NOMO-1 (cell line): Measurements from ENCODE around the gene IGF2BP2.

Experiments used
- DNase-seq, 2 experiments: peaks; one replicate each; lab custom pipeline; 2025; ENCODE audit not compliant: unreplicated experiment in 2 of 2; lab: John Stamatoyannopoulos, UW

The IGF2BP2 gene

GRCh38 chr3:185739264-185739701 is 85.6 kb downstream of the IGF2BP2 start:
- DNase-seq = no peak

GRCh38 chr3:185737740-185738680 is 86.8 kb downstream of the IGF2BP2 start:
- no peak for DNase-seq

DNA sequence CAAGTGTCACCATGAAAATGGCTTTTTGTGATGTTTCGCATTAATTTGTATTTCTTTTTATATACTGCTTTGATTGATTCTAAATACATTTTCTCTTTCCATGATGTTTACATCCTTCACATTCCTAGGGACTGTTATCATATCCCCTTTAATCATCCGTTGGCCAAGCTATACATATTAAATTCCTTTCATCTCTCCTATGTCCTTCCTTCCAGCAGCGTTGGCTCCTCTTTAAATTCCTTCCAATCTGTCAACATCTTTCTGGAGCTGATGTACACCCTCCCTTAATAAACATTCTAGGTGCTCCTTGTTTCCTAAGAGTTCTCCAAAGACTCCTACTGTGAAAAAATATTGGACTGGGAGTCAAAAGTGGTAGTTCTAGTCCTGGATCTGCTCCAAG is 87.8 kb downstream of the IGF2BP2 start:
- no peak for DNase-seq

GRCh38 chr3:185734725-185735096 is 90.1 kb downstream of the IGF2BP2 start:
- no peak for DNase-seq

- DNase-seq = peak; percentile 79 to 80
These were observed 90.7 kb downstream of the IGF2BP2 start for GRCh38 chr3:185733980-185734724.

- no peak for DNase-seq
These were observed 92.1 kb downstream of the IGF2BP2 start for GRCh38 chr3:185732782-185733181.

GRCh38 chr3:185730550-185730949 is 94.3 kb downstream of the IGF2BP2 start:
- DNase-seq = no peak

DNA sequence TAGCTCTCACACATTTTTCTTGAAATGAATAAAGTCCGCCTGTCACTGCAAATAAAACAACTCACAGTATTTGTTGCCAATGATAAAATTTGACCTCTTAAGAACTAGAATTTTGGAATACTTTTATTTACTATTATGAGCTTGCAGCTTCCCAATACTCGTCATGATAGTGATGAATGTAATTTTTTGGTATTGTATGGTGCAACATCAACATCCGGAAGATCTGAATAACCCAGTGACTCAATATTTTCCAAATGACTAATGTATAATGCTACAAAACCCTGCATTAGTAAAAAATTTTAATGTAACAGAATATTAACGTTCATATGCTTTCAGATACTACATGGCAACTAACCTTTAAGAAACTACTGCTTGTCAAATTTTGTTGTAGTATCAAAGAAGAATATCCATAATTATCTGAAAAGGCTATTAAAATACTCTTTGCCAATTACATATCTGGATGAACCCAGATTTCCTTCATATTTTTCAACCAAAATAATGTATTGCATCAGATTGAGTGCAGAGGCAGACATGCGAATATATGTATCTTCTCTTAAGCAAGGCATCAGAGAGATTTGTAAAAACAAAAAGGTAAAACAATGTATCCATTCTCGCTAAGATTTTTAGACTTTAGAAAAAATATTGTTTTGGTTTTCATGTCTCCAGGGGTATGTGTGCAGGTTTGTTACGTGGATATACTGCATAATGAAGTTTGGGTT is 95.3 kb downstream of the IGF2BP2 start:
- DNase-seq = peak; percentile 49 to 92

GRCh38 chr3:185728630-185729336 is 96.1 kb downstream of the IGF2BP2 start:
- DNase-seq = no peak

GRCh38 chr3:185727873-185728272 is 97.0 kb downstream of the IGF2BP2 start:
- no peak for DNase-seq

- no peak for DNase-seq
These were observed 98.4 kb downstream of the IGF2BP2 start for GRCh38 chr3:185726254-185726967.

DNA sequence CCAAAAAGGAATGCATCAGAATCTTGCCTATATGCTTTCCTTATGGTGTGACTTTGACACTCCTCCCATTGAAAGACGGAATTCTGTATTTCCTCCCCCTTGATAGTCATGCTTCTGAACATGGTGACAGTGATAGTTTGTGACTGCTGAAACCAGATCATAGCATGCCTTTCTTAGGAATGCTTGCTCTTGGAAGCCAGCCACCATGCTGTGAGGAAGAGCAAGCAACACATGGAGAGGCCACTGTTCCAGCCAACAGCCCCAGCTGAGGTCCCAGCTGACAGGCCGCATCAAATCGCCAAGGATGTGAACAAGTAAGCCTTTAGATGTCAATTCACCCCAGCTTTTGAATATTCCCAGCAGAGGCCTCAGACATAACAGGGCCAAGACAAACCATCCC is 100.1 kb downstream of the IGF2BP2 start:
- no peak for DNase-seq

DNA sequence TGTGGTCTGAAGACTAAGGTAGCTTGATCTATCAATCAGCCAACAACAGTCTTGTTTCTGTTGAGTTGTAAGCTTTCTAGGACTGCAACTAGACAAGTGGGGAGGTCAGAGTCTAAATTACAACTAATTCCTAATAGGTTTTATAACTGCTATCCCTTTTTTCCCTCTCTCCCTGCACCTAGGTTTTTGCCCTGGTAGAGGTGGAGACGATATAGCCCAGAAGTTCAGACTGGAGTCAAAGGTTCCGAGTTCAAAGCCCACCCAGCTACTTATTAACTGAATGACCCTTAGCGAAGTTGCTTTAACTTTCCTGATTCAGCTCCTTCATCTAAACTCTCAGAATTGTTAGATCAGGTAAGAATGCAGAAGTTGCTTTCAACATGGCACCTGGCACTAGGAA is 100.6 kb downstream of the IGF2BP2 start:
- DNase-seq = no peak

DNA sequence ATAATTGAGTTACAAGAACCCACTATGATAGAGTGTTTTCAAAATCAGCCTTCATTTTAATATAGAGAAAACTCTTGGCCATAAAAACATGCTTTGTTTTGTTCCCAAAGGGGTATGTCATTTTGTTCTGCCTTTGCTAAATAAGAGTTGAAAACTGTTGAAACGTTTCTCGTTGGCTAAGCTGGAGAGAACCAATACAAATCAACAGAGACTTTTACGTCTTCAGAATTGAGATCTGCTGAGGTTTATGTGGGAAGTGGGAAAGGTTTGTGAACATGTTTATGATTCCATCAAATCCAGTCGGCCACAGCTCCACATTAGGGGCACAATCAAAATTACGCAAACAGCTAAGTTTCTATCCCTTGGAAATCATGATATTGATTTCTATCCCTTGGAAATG is 102.0 kb downstream of the IGF2BP2 start:
- no peak for DNase-seq

DNA sequence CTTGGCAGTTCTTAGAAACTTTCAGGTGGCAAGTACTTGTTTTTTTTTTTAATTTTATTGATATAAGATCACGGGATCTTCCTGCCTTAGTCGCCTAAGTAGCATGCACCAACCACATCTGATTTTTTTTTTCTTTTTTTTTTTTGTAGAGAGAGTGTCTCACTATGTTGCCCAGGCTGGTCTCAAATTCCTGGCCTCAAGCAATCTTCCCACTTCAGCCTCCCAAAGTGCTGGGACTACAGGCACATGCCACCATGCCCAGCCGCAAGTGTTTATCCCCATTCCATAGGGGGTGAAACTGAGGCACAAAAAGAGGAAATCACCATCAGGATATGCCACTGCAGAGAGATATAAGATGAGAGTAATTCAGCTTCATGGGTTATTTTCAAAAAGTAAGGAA is 102.9 kb downstream of the IGF2BP2 start:
- no peak for DNase-seq

DNA sequence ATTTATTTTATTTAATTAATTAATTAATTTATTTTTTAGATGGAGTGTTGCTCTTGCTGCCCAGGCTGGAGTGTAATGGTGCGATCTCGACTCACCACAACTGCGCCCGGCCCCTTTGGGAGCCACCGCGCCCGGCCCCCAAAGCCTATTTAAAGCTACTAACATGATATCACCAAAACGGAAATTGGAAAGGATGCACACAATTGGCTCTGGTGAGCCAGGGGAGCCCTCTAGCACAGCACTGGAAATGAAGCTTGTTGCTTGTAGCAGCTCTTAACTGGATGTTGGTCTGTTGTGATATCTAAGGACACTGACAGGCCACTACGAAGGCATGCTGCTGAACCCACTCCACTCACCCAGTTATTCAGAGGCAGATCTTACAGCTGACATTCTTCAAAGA is 104.5 kb downstream of the IGF2BP2 start:
- no peak for DNase-seq

DNA sequence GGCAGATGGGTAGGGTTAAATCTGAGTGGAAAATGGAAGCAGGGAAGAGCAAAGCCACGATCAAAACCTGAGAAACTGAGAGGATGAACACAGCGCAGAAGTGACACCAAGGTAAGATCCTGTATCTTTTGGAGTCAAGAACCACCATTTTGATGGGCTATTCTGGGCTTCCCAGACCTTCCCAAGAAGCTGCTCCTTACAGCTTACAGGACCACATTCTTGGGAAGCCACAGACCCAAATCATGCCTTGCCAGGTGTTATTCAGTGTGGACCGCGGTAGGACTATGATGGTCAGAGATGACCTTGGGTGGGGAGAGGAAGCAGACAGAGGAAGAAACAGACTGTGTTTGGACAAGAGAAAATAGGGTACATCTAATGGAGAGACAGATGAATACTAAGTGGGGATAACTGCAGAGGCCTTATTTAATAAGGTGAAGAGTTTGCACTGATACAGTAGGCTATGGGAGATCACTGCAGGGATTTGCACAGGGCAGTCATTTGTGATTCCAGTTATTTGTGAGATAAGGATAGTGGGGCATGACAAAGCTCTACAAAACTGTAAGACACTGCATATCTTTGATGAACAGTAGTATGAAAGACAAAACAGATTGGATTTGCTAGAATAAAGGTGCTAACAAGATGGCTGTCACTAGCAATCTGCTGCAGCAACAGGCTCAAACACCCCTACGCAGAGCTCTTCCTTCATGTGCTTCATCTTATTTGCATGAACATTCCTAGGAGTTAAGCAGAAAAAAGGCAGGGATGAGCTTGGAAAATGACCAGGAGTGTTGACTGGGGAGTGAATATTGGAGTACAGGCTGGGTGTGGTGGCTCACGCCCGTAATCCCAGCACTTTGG is 105.9 kb downstream of the IGF2BP2 start:
- no peak for DNase-seq

DNA sequence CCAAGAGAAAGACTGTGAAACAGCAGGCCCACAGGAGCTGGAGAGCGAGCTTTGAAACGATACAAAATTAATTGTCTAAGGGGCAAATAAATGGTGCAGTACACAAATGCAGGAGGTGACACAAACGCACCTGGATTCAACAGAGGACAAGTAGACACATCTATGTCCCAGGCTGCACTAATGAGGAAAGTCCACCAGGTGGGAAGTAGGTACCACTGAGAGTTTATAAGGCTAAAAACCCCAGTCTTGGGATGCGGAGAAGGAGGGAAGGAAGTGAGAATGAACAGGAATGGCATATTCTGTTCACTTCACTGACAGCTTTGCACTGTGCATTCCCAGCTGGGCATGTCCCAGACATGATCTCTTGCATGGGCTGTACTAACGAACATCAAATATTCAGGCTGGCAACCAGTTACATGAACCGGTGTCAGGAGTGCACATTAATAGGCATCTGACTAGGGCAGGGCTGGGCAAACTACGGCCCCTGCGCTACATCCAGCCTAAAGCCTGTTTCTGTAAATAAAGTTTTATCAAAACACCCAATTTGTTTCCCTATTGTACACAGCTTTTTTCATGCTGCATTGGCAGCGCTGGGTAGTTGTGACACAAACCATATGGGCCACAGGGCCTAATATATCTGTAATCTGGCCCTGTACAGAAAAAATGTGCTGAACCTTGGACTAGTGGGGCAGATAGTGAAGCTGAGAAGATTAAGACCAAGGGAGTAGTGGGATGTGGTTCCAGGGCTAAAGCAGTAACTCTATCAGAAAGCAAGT is 107.0 kb downstream of the IGF2BP2 start:
- no peak for DNase-seq
